Stimulated activated CD4-positive, alpha-beta T cell treated with anti-CD3 and anti-CD28 coated beads, Interleukin-2, amount 100 ng/mL, for 4 hours (primary cell): ENCODE data around the gene APBA2.

Experiments
- DNase-seq: peaks from one replicate; pipeline ENCODE4 v3.0.0-alpha.2; 2020; ENCODE audit warnings: low read depth

APBA2 gene

DNA sequence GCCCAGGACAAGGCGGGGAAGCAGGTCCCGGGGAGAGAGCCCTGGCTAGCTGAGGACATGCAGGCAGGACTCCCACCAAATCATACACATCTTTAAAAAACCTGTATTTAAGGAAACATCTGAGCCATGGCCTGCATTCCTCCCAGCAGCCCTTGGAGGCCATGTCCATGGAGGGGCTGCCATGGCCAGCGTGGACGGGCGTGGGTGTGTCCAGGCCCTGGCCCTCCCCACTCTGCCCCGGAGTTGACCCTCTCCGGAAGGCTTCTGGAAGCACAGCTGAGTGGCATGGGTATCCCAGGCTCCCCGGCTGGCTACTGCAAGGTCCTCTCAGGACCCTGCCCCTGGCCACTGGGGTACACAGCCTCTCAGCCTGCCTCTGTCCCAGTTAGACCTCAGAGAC is 234.1 kb downstream of the APBA2 start:
- DNase-seq = no peak

DNA sequence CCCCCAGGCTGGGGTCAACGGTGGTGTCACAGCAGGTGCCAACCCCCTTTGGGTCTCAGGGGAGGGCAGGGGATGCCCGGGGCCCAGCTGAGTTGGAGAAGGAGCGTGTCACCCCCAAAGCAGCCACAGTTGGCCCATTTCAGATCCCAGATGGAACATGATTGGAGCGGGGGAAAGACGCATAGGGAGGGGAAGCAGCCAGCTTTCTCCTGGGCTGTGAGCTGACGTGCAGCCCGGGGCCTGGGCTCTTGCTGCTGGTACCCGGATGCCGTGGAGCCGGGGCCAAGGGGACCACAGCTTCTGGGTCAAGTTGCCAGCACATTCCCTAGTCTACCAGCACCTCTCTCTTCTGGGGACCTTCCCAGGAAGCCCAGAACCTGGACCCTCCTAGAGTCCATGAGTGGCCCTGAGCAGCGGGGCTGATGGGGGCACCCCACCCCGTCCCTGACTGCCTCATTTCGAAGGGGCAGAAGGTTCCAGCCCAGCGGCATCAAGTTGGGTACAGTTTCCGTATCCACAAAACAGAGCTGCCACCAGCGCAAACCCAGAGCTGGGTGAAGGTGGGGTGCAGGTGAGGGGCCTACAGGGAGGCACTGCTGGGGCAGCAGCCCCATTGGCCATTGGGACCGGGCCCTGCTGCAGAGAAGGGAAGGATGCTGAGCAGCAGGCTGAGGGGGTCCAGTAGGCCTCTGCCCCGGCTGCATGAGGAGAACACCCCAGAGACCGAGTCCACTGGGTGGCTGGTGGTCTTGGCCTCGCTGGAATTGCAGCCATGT is 235.0 kb downstream of the APBA2 start:
- no peak for DNase-seq

- no peak for DNase-seq
Measured at GRCh38 chr15:29121369-29121656, 235.5 kb downstream of the APBA2 start.

DNA sequence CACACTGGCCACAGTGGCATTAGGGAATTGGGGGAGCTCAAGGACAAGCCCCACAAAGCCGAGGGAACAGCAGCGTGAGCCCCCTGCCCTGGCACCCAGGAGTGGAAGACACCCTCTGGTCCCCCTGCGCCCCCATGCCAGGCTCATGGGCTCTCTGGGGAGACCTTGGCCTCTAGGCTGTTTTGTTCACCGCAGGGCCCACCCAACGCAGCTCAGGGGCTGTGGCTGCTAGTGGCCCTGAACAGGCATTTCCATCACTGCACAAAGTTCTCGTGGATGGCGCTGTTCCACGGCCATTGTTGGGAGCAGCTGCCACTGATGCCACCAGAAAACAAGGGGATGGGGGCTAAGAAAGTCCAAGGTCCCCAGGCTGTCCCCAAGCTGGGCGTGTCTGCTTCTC is 236.1 kb downstream of the APBA2 start:
- no peak for DNase-seq

DNA sequence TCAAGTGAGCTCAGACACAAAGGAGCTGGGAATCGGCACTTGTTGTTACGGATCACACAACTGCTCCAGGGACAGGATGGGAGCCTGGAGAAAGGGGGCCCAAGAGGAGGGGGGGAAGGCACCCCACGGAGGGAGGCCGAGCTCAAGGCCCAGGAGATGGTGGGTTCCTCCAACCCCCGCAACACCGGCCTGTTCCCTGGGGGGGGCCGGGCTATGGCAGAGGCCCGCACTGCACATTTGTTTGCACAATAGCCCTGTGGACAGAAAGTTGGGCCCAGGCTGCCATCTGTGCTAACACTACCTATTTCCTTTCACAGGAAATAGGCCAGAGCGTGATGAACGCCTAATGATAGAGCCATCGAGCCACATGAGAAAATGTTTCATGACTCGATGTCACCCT is 236.7 kb downstream of the APBA2 start:
- no peak for DNase-seq

DNA sequence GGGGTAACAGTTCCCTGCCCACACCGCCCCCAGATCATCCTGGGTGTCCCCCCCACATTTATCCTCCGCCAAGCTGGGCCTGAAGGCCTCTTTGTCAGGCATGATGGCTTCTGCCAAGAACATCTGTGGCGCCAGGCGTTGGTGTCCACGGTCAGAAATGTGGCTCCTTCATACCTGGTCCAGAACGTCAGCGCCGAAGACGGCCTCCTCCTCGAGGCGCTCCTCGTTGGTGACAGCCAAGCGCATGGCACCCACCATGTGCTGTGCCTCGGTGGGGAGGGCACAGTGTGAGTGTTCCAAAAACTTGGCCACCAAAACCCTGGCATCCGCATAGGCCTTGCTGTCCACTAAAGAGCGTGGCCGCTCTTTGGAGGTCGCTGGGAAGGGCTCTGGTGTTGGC is 237.4 kb downstream of the APBA2 start:
- no peak for DNase-seq

- DNase-seq = no peak
Measured at GRCh38 chr15:29123991-29124390, 238.2 kb downstream of the APBA2 start.

DNA sequence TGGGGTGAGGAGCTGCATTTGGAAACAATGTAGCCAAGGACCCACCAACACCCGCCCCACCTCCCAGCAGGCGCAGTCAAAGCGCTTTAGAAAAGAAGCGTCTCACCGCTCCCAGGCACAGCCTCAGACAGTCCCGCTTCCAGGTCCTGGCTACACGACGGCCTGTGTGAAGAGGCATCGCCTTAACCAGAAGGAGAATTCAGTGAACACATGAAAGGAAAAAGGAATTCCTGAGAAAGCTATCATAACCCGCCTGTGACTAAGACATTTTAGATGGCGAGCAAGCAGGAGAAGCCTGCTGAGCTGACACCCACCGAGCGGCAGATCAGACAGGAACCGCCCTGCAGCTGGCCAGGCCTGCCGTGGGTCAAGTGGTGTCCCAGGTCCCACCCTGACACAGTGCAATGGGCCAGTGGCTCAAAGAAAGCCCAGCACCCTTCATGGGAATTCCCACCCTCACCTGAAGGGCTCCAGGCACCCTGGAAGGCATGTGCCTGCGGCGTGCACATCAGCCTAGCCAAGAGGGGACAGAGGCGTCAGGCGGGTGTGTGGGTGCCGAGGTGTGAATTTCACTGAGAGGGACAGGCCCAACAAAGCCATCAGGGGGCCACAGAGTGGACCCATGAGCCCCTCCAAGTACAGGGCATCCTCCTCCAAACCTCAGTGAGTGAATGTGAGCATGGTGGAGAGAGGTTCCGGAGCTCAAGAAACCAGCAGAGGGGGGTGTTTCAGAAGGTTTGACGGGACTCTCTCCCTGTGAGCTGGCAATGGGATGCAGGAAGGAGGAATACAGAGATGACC is 239.0 kb downstream of the APBA2 start:
- no peak for DNase-seq

DNA sequence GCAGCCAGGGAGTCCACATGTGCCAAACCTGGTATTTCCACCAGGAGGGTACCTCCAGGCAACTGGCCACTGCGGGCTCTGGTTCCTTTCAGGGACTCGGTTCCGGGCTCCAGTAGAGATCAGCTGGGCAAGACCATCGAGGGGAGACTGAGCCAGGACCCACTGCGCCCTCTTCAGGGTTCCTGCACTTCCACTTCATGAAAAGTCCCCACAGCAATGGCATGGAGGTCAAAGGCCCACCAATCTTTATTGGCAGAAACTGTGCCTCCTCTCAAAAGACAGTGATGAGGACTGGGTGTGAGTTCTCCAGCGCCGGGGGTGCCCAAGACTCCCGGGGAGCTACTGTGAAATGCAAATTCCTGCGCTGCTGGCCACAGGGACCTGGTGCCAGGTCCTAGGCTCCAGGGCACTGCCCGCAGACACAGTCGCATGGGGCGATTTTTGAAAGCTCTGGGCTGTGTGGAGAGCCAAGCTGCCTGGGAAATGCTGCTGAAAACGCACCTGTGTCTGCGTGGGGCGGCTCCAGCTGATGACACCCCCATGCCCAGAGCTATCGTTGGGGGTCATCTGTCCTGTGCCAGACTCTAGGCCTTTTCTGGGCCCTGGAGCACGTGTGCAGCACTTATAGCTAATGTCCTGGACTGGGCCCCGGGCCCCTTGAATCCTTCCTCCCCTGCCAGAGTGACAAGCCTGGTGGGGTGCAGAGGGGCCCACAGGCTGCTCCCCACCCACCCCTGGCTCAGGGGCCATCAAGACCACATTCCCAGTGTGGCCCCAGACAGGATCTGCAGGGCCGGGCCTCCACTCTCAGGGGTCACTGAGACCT is 239.8 kb downstream of the APBA2 start:
- DNase-seq = no peak

DNA sequence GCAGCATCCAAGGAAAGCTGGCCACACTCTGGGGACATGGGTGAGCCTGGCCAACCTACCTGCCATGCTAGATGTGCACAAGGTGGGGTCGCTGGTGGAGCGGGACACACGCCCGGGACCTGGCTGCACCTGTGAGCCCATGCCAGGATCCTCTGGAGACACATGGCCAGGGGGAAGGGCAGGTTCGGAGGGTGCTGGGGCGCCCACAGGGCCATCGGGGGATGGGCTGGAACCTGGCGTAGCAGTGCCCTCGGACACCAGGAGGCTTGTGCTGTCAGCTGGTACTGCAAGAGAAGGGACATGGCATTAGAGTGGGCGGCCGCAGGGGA is 240.4 kb downstream of the APBA2 start:
- DNase-seq = no peak

DNA sequence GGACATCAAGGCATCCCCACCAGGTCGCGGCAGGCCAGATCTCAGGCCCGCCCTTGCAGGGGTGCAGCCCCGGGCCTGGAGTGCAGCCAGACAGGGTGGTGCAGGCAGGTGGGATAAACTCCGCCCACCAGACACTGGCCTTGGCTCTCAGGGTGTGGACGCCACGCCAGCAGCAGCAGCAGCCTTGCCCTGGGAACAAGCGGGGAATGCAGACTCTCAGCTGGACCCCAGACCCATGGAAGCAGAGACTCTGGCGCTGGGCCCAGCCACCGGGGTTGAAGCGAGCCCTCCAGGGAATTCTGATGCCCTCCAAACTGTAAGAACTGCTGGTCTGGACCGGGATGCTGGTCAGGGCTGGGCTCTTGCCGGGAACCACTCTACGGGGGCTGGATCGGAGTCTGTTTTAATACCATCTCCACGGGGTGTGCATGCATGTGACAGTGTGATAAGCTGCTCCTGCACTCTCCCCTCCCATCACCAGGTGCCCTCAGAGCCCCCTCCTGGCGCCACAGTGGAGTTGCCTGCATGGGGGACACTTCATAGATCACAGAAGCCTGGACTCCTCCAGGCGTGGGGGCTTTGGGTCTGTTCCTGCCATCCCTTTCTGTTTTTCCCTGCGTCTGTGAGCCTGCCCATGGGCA is 241.2 kb downstream of the APBA2 start:
- no peak for DNase-seq

GRCh38 chr15:29127506-29128430 is 242.0 kb downstream of the APBA2 start:
- no peak for DNase-seq

DNA sequence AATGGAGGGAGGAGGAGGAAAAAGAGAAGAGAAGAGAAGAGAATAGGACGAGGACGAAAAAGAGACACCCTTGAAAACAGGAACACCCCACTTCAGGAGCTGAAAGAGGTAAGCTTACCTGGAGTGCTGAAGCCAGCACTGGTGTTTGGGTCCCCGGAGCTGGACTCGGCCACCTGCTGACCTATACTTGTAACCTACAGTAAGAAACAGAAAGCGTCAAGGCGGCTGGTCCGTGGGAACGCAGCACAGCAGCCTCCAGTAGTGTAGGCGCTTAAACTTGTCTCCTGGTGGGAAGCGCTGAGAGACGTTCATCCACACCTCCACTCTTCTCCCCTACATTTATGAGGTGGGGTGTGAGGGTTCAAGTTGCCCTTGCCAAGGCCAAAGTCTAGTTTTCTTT is 242.9 kb downstream of the APBA2 start:
- no peak for DNase-seq

GRCh38 chr15:29129221-29129620 is 243.4 kb downstream of the APBA2 start:
- DNase-seq = no peak

DNA sequence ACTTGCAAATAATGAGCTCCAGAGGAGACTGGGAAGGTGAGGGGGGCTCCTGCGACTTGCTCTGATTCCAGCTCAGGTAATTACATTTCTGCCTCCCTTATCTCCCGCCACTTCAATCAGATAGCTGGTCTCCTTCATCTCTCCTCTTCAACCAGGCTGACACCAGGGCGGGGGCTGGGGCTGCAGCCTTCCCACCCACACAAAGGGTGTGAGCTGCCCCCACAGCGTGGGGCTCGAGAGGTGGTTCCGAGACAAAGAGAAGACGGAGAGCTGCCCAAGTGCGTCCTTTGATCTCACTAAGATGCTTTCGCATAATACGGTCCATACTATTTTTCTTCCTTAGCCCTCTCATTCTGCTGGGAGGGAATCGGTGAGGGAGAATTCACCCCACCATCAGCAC is 244.2 kb downstream of the APBA2 start:
- DNase-seq = no peak

- DNase-seq = no peak
Measured at GRCh38 chr15:29130476-29130875, 244.7 kb downstream of the APBA2 start.

GRCh38 chr15:29130951-29131839 is 245.4 kb downstream of the APBA2 start:
- no peak for DNase-seq

DNA sequence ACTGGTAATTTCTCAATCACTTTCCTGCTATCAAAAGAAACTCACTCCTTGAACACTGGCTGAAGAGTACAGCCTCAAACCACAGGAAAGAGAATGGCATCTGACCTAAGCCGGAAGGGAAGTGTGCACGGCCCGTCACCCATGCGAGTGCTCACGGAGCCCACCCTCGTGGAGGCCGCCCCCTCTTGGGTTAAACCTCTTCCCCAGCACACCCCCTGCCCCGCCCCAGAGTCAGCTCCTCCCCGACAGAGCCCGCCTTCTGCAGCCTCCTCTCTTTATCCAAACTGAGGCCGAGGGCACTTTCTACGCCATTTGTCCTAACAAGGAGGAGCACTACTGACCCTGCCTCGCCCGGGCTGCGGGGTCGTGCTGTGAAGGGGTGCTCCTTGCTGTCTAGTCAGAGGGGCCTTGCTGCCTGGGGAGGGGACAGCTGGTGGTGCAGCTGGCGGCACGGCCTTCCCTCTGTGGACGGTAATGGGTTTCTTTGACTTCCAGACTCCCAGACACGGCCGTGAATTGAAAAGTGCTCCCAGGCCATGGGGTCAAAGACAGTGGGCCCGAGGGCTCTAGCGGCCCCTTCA is 246.2 kb downstream of the APBA2 start:
- DNase-seq = no peak

DNA sequence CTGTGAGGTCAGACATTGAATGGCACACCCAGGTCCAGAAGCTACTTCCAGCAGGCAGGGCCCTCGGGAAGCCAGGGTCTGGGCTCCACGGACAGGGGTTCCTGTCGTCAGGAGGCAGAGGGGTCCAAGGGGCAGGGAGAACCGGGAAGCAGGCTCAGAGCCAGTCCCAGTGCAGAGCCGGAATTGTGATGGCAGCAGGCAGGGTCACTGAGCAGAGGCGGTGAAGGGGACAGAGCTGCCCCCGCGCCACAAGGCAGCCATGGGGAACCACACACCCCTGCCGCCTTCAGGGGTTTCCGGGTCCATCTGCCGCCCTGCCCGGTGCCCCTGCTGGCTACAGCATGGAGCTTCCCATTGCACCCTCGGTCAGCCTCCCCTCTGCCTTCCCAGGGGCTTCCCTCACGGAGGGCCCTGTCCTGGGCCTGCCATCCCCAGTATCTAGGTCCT is 247.0 kb downstream of the APBA2 start:
- DNase-seq = no peak

DNA sequence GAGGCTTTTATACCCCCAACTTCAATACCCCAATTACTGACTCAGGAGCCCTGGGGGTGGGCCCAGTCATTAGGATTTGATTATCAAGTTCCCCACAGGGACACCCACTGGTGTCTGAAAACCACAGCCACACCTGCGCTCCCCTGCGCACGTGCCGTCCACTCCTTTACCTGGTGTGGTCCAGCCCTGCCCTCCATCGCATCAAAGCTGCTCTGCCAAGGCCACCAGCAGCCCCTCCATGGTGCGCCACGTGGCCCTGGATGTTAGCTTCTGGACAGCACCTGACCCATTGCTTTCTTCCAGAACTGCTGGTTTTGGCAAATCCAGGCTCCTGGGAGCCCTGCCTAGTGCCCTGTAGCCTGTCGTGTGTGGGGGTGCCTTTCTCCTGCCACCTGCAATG is 247.5 kb downstream of the APBA2 start:
- no peak for DNase-seq
